ENCODE results near the gene ATR. TPM values are rescaled to one million over a fixed set of nuclear protein-coding genes. Genes with fewer than 3 reads are reported as not detected.

Gene ATR
- total RNA-seq, 1 experiment from 2014 or later, result 15.8 TPM

DNA sequence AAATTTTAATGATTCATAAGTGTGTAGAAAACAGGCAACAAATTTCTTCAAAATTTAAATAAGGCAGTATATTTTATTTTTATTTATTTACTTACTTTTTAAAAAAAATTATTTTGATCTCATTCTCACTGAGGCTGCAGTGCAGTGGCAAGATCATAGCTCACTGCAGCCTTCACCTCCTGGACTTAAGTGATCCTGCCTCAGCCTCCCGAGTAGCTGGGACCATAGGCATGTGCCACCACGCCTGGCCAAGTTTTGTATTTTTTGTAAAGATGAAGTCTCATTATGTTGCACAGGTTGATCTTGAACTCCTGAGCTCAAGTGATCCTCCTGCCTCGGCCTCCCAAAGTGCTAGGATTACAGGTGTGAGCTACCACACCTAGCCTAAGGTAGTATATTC, 69.5 kb downstream of the ATR start:
- no peaks in the 10 kb centered on the region for H3K23me2 ChIP-seq (ENCODE audit: insufficient read length, low read depth, low read length, poor library complexity, severe bottlenecking)
- no peak overlapping the region for H2BK120ac ChIP-seq (ENCODE audit: low read depth, low read length, poor library complexity, severe bottlenecking)
- no peak for TF ChIP-seq CTCF (conservative IDR thresholded peaks at IDR 0.05)
- H3K56ac ChIP-seq (ENCODE audit: insufficient read length, low read depth, low read length), result no peak overlapping the region
- H2BK12ac ChIP-seq (ENCODE audit: insufficient read length, low read depth, low read length), result no peak overlapping the region
- H3K79me1 ChIP-seq (ENCODE audit: insufficient read depth, low read depth, low read length, poor library complexity, severe bottlenecking), result no peaks in the 10 kb centered on the region
- no peak overlapping the region for H3K4me3 Mint-ChIP-seq
- no peak overlapping the region for H2BK5ac ChIP-seq (ENCODE audit: insufficient read length, low read length)
- H2AK5ac ChIP-seq (ENCODE audit: insufficient read length, low read length), result no peak overlapping the region
- H4K8ac ChIP-seq (replicated peaks; ENCODE audit: insufficient read length, low read depth, low read length), result no peak overlapping the region
- H2AFZ ChIP-seq (ENCODE audit: low read length), result no peak overlapping the region
- H3K27me3 ChIP-seq (ENCODE audit: insufficient read depth, low read length), result no peaks in the 10 kb centered on the region
- no peaks in the 10 kb centered on the region for H3K4me1 Mint-ChIP-seq
- whole genome bisulfite sequencing (ENCODE audit: extremely low coverage, insufficient read length, low lambda C conversion rate), result no CpG with 5 or more reads among the region's 3 CpGs
- H3K14ac ChIP-seq (ENCODE audit: insufficient read depth, low read length), result no peak overlapping the region
- no peak overlapping the region for H3K27ac ChIP-seq (ENCODE audit: insufficient read length, low read depth, low read length)
- H4K91ac ChIP-seq (ENCODE audit: insufficient read length, low read depth, low read length), result no peak overlapping the region
- H4K20me1 ChIP-seq (ENCODE audit: control insufficient read depth, insufficient read depth, insufficient read length), result no peaks in the 10 kb centered on the region
- H3K27me3 Mint-ChIP-seq (ENCODE audit: low read depth), result no peaks in the 10 kb centered on the region
- H3K36me3 Mint-ChIP-seq (ENCODE audit: insufficient read depth in 1 of 3, low read depth in 3 of 3), result peaks cover 7 to 20% (median 13%) of the 10 kb centered on the region in 3 experiments; a peak in 5 of 7 replicates
- no peak overlapping the region for H4K5ac ChIP-seq (ENCODE audit: insufficient read length, low read depth, low read length)
- DNase-seq, result no peak
- no peak overlapping the region for H3T11ph ChIP-seq (ENCODE audit: low read length)
- no peak overlapping the region for H2BK20ac ChIP-seq (ENCODE audit: low read depth, low read length, poor library complexity, severe bottlenecking)
- no peak overlapping the region for H3K18ac ChIP-seq (ENCODE audit: insufficient read length, low read depth, low read length)
- H3K79me2 ChIP-seq (ENCODE audit: insufficient read depth, low read length), result no peaks in the 10 kb centered on the region
- H3K23ac ChIP-seq (ENCODE audit: insufficient read length, low read depth, low read length), result no peak overlapping the region
- no peaks in the 10 kb centered on the region for H3K4me1 ChIP-seq (ENCODE audit: insufficient read depth, low read length)
- H3K4me2 ChIP-seq (ENCODE audit: insufficient read depth, insufficient read length, low read length), result no peak overlapping the region
- no peaks in the 10 kb centered on the region for H3K9me3 ChIP-seq (ENCODE audit: control insufficient read depth, low read depth, low read length)
- H2BK15ac ChIP-seq (ENCODE audit: low read depth, low read length), result no peak overlapping the region
- no peak overlapping the region for H3K9ac ChIP-seq (ENCODE audit: extremely low read depth, insufficient read length, low read length)
- no peaks in the 10 kb centered on the region for H3K9me3 Mint-ChIP-seq
- H3K27ac Mint-ChIP-seq, result no peak overlapping the region
- H3K4ac ChIP-seq (ENCODE audit: low read depth, low read length), result no peak overlapping the region

Data from H9 (cell line).